ENCODE results near the gene PIKFYVE. TPM values are rescaled to one million over a fixed set of nuclear protein-coding genes. Genes with fewer than 3 reads are reported as not detected.

PIKFYVE gene
- total RNA-seq, 1 donor from 2014 or later, result 19.5 TPM

DNA sequence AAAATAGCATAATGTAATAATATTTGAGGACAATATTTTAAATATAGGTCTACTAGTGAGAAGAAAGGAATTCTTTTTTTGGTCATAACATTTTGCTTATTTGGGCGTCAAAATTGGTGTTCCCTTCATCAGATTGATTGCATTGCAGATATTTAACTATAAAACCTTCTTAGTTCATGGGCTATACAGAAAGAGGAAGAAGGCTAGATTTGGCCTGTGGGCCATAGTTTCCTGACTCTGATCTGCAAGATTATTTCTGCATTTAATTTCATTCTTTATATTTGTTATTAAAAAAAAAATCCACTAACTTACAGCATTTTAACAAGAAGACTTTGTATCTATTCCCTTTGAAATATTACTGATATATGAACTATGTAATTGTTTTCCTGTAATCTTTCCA is 31.9 kb downstream of the PIKFYVE start:
- no peak for DNase-seq (ENCODE audit: low read depth)
- H3K27me3 ChIP-seq (ENCODE audit: control insufficient read depth, insufficient read depth, low read length), result no peaks in the 10 kb centered on the region
- no peak overlapping the region for H3K4me3 ChIP-seq (ENCODE audit: low read depth, low read length)
- peaks cover 1% of the 10 kb centered on the region for H3K36me3 ChIP-seq (ENCODE audit: control insufficient read depth, insufficient read depth, low read length)
- FAIRE-seq, result no peak
- TF ChIP-seq, protein P1, sequence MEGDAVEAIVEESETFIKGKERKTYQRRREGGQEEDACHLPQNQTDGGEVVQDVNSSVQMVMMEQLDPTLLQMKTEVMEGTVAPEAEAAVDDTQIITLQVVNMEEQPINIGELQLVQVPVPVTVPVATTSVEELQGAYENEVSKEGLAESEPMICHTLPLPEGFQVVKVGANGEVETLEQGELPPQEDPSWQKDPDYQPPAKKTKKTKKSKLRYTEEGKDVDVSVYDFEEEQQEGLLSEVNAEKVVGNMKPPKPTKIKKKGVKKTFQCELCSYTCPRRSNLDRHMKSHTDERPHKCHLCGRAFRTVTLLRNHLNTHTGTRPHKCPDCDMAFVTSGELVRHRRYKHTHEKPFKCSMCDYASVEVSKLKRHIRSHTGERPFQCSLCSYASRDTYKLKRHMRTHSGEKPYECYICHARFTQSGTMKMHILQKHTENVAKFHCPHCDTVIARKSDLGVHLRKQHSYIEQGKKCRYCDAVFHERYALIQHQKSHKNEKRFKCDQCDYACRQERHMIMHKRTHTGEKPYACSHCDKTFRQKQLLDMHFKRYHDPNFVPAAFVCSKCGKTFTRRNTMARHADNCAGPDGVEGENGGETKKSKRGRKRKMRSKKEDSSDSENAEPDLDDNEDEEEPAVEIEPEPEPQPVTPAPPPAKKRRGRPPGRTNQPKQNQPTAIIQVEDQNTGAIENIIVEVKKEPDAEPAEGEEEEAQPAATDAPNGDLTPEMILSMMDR (IDR thresholded peaks at IDR 0.05; ENCODE audit: insufficient read depth, low read length, severe bottlenecking), result no peak

- Histone ChIP-seq H3K27me3 (ENCODE audit: control insufficient read depth, insufficient read depth, low read length) (no peaks in the 10 kb centered on the region), H3K4me3 (ENCODE audit: low read depth, low read length) (no peak overlapping the region), H3K36me3 (ENCODE audit: control insufficient read depth, insufficient read depth, low read length) (peaks cover 6% of the 10 kb centered on the region)
- DNase-seq (ENCODE audit: low read depth) (peak; percentile 92), FAIRE-seq (no peak)
- TF ChIP-seq, protein P1 (IDR thresholded peaks at IDR 0.05; ENCODE audit: insufficient read depth, low read length, severe bottlenecking), result no peak
These were observed 35.0 kb downstream of the PIKFYVE start for GRCh38 chr2:208300847-208301618.

- FAIRE-seq, result no peak
- H3K36me3 ChIP-seq (ENCODE audit: control insufficient read depth, insufficient read depth, low read length), result peaks cover 5% of the 10 kb centered on the region
These were observed 38.1 kb downstream of the PIKFYVE start for GRCh38 chr2:208304157-208304556.

GRCh38 chr2:208304695-208305094 is 38.6 kb downstream of the PIKFYVE start:
- FAIRE-seq (no peak), DNase-seq (ENCODE audit: low read depth) (no peak)
- peaks cover 5% of the 10 kb centered on the region for H3K36me3 ChIP-seq (ENCODE audit: control insufficient read depth, insufficient read depth, low read length)
- TF ChIP-seq, protein P1 (IDR thresholded peaks at IDR 0.05; ENCODE audit: insufficient read depth, low read length, severe bottlenecking), result no peak
- no peak overlapping the region for H3K4me3 ChIP-seq (ENCODE audit: low read depth, low read length)
- no peaks in the 10 kb centered on the region for H3K27me3 ChIP-seq (ENCODE audit: control insufficient read depth, insufficient read depth, low read length)

More at GRCh38 chr2:208304157-208304556, 38.1 kb downstream of the PIKFYVE start:
- Histone ChIP-seq H3K27me3 (ENCODE audit: control insufficient read depth, insufficient read depth, low read length) (no peaks in the 10 kb centered on the region), H3K4me3 (ENCODE audit: low read depth, low read length) (no peak overlapping the region)
- DNase-seq (ENCODE audit: low read depth), result no peak
- TF ChIP-seq, protein P1 (IDR thresholded peaks at IDR 0.05; ENCODE audit: insufficient read depth, low read length, severe bottlenecking), result no peak

GRCh38 chr2:208306291-208306690 is 40.2 kb downstream of the PIKFYVE start:
- TF ChIP-seq, protein P1 (IDR thresholded peaks at IDR 0.05; ENCODE audit: insufficient read depth, low read length, severe bottlenecking), result no peak
- DNase-seq (ENCODE audit: low read depth) (no peak), FAIRE-seq (no peak)
- peaks cover 5% of the 10 kb centered on the region for H3K36me3 ChIP-seq (ENCODE audit: control insufficient read depth, insufficient read depth, low read length)
- H3K27me3 ChIP-seq (ENCODE audit: control insufficient read depth, insufficient read depth, low read length), result no peaks in the 10 kb centered on the region
- no peak overlapping the region for H3K4me3 ChIP-seq (ENCODE audit: low read depth, low read length)
